ENCODE measurements around the gene LRRC32.

DNA sequence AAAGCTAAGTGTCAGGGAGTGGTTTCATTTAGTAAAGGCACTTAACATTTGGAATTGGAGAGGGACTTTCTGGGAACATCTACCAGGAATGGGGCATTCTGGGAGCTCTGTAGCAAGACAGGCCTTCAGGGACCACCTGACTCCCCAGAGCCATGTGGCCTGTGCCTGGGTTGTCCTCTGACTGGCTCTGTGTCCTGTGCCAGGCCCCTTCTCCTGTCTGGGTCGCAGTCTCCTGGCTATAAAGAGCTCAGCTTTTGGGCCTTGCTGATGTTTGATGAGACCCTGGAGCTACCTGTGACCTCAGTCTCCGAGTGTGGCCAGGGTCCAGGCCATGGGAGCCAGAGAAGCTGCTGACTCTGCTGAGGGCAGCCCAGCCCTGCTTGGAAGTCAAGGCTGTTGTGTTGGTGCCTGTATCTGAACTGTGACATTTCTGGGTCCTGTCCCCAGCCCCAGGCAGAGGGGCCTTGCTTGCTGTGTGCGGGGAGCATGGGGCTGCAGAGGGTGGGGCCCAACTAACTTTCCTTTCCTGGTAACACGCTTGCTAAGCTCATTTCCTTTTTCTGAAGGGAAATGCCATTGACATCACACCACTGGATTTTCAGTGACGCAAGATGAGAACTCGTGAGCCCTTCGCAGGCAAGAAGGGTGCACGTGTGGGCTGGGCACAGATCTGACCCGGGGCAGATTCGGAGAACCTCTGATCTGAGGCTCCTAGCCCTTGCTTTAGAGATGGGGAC is 41.3 kb downstream of the LRRC32 start:
- no peak for TF ChIP-seq POLR2A (IDR thresholded peaks at IDR 0.05; ENCODE audit: low read depth, low read length)
- TF ChIP-seq POLR2AphosphoS5 (IDR thresholded peaks at IDR 0.05; ENCODE audit: low read depth, low read length), result no peak
